Muscle layer of colon (tissue), 2 donors: ENCODE results near the gene EVA1C.
"Not testable (repeated sequence)": the region's sequence is repeated elsewhere in the genome, so short reads cannot be mapped to it uniquely, and the experiment has no call there.

Experiments
- H3K27ac ChIP-seq: one replicate; pipeline ENCODE4 v1.7.0; 2013; ENCODE audit warnings: low read depth, mild to moderate bottlenecking, low read length, moderate library complexity
- H3K27me3 ChIP-seq, 2 donors: one replicate each; pipeline ENCODE4 v1.7.0; 2013; ENCODE audit warnings: low read length in 2 of 2, mild to moderate bottlenecking in 2 of 2; ENCODE audit not compliant: insufficient read depth in 2 of 2, control insufficient read depth in 1 of 2
- H3K36me3 ChIP-seq: one replicate; pipeline ENCODE4 v1.7.0; 2013; ENCODE audit warnings: mild to moderate bottlenecking, low read length; ENCODE audit not compliant: insufficient read depth
- H3K4me1 ChIP-seq: one replicate; pipeline ENCODE4 v1.7.0; 2013; ENCODE audit warnings: mild to moderate bottlenecking, low read length; ENCODE audit not compliant: insufficient read depth
- H3K4me3 ChIP-seq, 2 donors: one replicate each; pipeline ENCODE4 v1.7.0; 2013; ENCODE audit warnings: low read length in 2 of 2, low read depth in 1 of 2, mild to moderate bottlenecking in 1 of 2, moderate library complexity in 1 of 2
- H3K9ac ChIP-seq: one replicate; pipeline ENCODE4 v1.7.0; 2013; ENCODE audit warnings: low read length
- H3K9me3 ChIP-seq: one replicate; pipeline ENCODE4 v1.7.0; 2013; ENCODE audit warnings: mild to moderate bottlenecking, low read length
- donor health status: abdominal sarcoma.
- donor health status: Adenocarcinoma of cecum.

Gene EVA1C

DNA sequence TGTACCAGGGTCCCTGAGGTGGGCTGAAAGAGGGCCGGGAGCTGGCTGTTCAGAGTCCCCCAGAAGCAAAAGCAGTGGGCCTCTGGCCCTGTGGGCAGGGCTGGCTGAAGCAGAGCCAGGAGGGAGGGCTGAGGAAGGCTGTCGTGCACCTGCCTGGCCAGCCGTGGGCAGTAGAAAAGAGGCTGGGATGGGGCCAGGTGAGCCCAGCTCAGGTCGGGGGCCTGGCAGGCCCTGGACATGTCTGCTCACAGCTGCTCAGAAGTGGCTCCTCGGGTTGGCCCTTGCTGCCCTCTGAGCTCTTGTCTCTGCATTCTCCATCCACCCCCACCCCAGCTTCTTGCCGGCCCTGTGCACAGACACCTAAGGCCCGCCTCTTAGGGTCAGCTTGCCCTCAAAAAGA is 112.8 kb downstream of the EVA1C start:
- no peaks in the 10 kb centered on the region for H3K27me3 ChIP-seq
- H3K4me1 ChIP-seq, result peaks cover 6% of the 10 kb centered on the region
- H3K4me3 ChIP-seq, result no peak overlapping the region
- H3K27ac ChIP-seq, result no peak overlapping the region
- no peak overlapping the region for H3K9ac ChIP-seq
- H3K36me3 ChIP-seq, result no peaks in the 10 kb centered on the region
- no peaks in the 10 kb centered on the region for H3K9me3 ChIP-seq

DNA sequence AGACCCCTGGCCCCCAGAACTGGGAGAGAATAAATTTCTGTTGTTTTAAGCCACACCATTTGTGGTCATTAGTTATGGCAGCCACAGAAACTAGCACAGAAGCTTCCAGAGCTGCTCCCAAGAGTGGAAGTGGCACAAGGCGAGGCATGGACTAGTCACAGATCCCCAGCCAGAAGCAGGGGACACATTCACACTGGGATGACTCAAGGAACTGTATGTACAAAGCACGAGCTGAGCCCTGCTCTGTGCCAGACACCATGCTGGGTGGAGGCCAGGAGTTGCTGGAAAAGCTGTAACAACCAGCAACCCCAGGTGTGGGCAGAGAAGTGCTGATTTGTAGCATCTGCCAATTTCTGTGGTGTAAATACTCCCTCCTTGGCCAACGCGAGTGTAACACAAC is 117.2 kb downstream of the EVA1C start:
- Histone ChIP-seq H3K4me3 (no peak overlapping the region), H3K9ac (no peak overlapping the region), H3K4me1 (no peaks in the 10 kb centered on the region), H3K27ac (no peak overlapping the region), H3K36me3 (no peaks in the 10 kb centered on the region), H3K27me3 (no peaks in the 10 kb centered on the region), H3K9me3 (no peaks in the 10 kb centered on the region)

DNA sequence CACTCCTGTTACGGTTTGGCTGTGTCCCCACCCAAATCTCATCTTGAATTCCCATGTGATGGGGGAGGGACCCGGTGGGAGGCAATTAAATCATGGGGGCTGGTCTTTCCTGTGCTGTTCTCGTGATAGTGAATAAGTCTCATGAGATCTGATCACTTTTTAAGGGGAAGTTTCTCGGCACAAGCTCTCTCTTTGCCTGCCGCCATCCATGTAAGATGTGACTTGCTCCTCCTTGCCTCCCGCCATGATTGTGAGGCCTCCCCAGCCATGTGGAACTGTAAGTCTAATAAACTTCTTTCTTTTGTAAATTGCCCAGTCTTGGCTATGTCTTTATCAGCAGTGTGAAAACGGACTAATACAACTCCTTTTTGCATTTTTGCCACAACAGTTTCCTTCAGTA is 118.3 kb downstream of the EVA1C start:
- H3K4me1 ChIP-seq, H3K9me3 ChIP-seq, H3K27ac ChIP-seq, H3K36me3 ChIP-seq, H3K9ac ChIP-seq, H3K4me3 ChIP-seq, H3K27me3 ChIP-seq: not testable (repeated sequence)

DNA sequence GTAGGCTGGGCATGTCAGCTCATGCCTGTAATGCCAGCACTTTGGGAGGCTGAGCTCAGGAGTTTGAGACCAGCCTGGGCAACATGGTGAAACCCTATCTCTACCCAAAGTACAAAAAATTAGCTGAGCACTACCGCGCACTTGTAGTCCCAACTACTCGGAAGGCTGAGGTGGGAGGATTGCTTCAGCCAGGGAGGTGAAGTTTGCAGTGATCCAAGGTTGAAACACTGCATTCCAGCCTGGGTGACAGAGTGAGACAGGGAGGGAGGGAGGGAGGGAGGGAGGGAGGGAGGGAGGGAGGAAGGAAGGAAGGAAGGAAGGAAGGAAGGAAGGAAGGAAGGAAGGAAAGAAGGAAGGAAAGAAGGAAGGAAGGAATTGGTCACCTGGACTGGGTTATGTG is 119.1 kb downstream of the EVA1C start:
- not testable (repeated sequence) for H3K36me3 ChIP-seq, H3K27me3 ChIP-seq, H3K9ac ChIP-seq, H3K9me3 ChIP-seq, H3K27ac ChIP-seq, H3K4me1 ChIP-seq, H3K4me3 ChIP-seq

DNA sequence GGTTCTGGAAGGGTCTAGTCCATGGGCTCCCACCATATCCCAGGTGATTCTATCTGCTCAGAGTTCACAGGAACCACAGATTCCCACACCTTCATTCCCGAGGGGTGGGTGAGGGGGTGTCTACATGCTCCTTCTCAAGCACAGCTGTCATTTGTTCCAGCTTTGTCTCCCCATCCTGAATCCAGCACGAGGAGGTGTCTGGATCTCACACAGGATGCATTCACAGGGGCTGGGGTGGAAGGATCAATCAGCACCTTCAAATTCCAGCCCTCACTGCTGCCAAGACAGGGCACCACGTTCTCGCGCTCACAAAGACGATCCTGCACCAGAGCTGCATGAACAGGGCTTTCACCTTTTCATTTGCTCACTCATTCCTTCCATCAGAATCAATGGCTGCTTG is 120.1 kb downstream of the EVA1C start:
- Histone ChIP-seq H3K4me1 (no peaks in the 10 kb centered on the region), H3K36me3 (no peaks in the 10 kb centered on the region)

DNA sequence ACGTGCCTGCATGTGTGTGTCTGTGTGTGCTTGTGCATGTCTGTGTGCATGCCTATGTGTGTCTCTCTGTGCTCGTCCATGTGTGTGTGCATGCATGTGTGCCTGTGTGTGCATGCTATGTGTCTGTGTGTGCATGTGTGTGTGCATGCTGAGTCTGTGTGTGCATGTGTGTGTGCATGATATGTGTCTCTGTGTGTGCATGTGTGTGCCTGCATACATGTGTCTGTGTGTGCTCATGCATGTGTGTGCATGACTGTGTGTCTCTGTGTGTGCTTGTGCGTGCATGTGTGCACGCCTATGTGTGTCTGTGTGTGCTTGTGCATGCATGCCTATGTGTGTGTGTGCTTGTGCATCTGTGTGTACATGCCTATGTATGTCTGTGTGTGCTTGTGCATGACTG is 120.5 kb downstream of the EVA1C start:
- Histone ChIP-seq H3K4me1 (no peaks in the 10 kb centered on the region), H3K4me3 (no peak overlapping the region), H3K27me3 (no peaks in the 10 kb centered on the region)

More for the DNA sequence above, 120.1 kb downstream of the EVA1C start:
- no peaks in the 10 kb centered on the region for H3K9me3 ChIP-seq
- no peak overlapping the region for H3K4me3 ChIP-seq
- no peaks in the 10 kb centered on the region for H3K27me3 ChIP-seq
- H3K9ac ChIP-seq, result no peak overlapping the region
- no peak overlapping the region for H3K27ac ChIP-seq

DNA sequence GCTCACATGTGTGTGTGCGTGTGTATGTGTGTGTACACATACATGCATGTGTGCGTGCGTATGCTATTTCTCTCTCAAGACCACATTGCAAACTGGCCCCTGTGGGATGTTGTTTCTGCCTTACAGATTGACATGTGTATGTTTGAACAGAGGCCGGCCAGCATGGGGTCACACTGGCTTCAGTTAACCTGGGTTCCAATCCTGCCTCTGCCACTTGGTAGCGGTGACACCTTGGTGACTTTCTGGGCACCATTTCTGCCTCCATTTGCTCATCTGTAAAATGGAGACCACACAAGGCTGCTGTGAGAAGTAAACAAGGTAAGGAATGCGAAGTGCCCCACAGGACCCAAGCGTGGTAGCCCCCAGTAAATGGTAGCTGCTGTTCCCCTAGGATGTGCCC is 121.1 kb downstream of the EVA1C start:
- no peaks in the 10 kb centered on the region for H3K36me3 ChIP-seq
- H3K9me3 ChIP-seq, result no peaks in the 10 kb centered on the region
- H3K4me1 ChIP-seq, result no peaks in the 10 kb centered on the region
- H3K9ac ChIP-seq, result no peak overlapping the region
- H3K4me3 ChIP-seq, result no peak overlapping the region
- H3K27me3 ChIP-seq, result no peaks in the 10 kb centered on the region
- H3K27ac ChIP-seq, result no peak overlapping the region

More for the DNA sequence above, 120.5 kb downstream of the EVA1C start:
- Histone ChIP-seq H3K9ac (no peak overlapping the region), H3K36me3 (no peaks in the 10 kb centered on the region), H3K27ac (no peak overlapping the region), H3K9me3 (no peaks in the 10 kb centered on the region)

DNA sequence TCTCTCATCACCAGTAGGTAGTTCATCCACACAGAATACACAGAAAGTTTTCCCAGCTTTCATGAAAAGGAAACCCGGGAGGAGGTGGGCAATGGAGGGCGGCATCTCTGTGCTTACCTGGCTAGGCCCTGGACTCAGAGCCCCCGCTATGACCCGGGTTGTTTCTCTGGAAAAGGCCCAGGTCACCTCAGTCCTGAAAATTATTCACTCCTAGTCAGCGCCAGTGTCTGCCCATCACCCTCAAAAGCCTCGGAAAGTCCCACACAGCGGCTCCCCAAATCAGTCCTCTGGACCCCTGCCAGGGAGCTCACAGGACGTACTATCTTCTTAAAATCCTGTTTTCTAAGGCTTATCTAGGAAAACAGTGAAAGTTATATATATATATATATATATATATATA is 121.6 kb downstream of the EVA1C start:
- H3K4me3 ChIP-seq, result no peak overlapping the region
- H3K27me3 ChIP-seq, result no peaks in the 10 kb centered on the region
- no peak overlapping the region for H3K27ac ChIP-seq
- no peaks in the 10 kb centered on the region for H3K4me1 ChIP-seq
- no peaks in the 10 kb centered on the region for H3K36me3 ChIP-seq
- no peak overlapping the region for H3K9ac ChIP-seq
- H3K9me3 ChIP-seq, result no peaks in the 10 kb centered on the region

DNA sequence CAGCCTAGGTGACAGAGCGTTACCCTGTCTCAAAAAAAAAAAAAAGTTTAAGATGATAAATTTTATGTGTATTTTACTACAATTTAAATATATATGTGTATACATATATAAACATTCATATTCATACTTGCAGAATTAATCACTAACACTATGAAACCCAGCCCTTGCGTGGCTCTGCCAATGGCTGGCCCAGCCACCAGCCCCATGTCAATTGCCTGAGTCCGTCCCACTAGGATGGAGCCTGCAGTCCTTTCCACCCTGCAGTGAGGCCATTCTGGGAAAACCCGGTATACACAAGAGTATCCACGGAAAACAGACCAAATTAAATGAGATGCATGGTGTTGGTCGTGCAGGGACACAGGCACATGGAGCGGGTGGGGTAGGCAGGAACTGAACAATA is 123.1 kb downstream of the EVA1C start:
- Histone ChIP-seq H3K36me3 (no peaks in the 10 kb centered on the region), H3K4me3 (no peak overlapping the region), H3K9ac (no peak overlapping the region), H3K4me1 (no peaks in the 10 kb centered on the region), H3K27me3 (no peaks in the 10 kb centered on the region), H3K27ac (no peak overlapping the region), H3K9me3 (no peaks in the 10 kb centered on the region)

DNA sequence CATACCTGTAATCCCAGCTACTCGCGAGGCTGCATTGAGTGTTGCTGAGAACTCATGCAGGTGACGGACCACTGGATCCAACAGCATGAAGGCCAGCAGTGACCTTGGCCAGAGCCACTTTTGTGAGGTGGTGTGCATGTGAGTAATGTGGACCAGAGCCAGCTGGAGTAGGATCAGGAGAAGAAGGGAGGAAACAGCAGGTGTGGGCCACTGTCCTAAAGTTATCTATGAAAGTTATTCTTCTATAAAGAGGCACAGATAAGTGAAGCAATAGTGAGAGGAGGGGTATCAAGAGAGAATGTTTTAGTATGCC is 125.0 kb downstream of the EVA1C start:
- Histone ChIP-seq H3K4me3 (no peak overlapping the region), H3K27ac (no peak overlapping the region), H3K9me3 (no peaks in the 10 kb centered on the region), H3K27me3 (no peaks in the 10 kb centered on the region), H3K36me3 (no peaks in the 10 kb centered on the region), H3K4me1 (no peaks in the 10 kb centered on the region), H3K9ac (no peak overlapping the region)

DNA sequence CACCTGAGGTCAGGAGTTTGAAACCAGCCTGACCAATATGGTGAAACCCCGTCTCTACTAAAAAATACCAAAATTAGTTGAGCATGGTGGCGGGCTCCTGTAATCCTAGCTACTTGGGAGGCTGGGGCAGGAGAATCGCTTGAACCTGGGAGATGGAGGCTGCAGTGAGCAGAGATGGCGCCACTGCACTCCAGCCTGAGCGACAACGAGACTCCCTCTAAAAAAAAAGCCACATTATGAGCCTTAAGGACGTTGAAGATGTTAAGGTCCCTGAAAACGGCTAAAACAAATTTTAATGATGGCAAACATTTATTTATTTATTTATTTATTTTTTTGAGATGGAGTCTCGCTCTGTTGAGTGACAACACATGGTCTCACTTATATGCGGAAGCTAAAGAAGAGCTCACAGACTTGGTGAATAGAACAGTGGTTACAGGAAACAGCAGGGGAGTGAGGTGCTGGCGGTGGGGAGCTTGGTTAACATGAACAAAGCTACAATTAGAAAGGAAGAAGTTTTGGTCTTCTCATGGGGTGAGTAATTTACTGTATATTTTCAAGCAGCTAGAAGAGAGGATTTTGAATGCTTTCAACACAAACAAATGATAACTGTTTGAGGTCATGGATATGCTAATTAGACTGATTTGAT is 125.8 kb downstream of the EVA1C start:
- no peak overlapping the region for H3K9ac ChIP-seq
- H3K36me3 ChIP-seq, result no peaks in the 10 kb centered on the region
- no peak overlapping the region for H3K27ac ChIP-seq
- H3K4me3 ChIP-seq, result no peak overlapping the region
- H3K9me3 ChIP-seq, result no peaks in the 10 kb centered on the region
- H3K27me3 ChIP-seq, result no peaks in the 10 kb centered on the region
- no peaks in the 10 kb centered on the region for H3K4me1 ChIP-seq

DNA sequence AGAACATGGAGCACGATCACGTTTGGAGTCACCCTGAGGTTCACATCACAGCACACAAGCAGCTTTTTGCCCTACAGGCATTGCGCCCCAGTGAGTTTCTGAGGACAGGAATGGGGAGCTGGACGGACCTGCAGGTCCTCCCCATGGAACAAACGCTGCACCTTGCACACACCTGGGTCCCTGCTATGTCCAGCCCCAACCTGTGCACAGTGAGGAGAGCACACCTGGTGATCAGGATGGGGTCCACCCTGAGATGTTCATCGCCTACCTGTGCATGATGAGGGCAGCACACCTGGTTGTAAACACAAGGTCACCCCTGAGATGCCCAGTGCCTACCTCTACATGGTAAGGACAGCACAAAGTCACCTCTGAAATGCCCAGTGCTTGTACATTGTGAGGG is 126.9 kb downstream of the EVA1C start:
- Histone ChIP-seq H3K9me3 (no peaks in the 10 kb centered on the region), H3K36me3 (no peaks in the 10 kb centered on the region), H3K27ac (no peak overlapping the region), H3K4me1 (no peaks in the 10 kb centered on the region), H3K9ac (no peak overlapping the region), H3K4me3 (no peak overlapping the region), H3K27me3 (no peaks in the 10 kb centered on the region)
